ENCODE measurements around the gene ZNF580. TPM values are rescaled to one million over a fixed set of nuclear protein-coding genes. Genes with fewer than 3 reads are reported as not detected.

ZNF580 gene
- total RNA-seq, 1 donor from 2014 or later: 11.8 TPM

DNA sequence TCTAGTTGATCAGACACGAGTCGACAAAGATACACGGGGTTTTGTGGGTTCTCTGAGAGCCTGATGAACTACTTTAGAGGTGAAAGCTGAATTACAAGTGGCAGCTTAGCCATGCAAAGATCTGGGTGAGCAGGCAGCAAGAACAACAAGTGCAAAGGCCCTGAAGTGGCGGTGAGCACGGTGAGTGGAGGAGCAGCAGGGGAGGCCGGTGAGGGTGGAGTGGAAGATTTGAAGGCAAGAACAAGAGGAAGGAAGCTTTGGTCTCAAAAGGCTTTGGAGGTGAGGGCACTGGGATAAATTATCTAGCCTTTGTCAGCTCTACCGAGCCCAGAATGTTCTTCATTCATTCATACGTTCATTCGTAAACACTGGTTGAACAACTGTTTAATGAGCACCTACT, 34.0 kb upstream of the ZNF580 start:
- no peaks in the 10 kb centered on the region for H3K9me3 ChIP-seq (replicated peaks)

DNA sequence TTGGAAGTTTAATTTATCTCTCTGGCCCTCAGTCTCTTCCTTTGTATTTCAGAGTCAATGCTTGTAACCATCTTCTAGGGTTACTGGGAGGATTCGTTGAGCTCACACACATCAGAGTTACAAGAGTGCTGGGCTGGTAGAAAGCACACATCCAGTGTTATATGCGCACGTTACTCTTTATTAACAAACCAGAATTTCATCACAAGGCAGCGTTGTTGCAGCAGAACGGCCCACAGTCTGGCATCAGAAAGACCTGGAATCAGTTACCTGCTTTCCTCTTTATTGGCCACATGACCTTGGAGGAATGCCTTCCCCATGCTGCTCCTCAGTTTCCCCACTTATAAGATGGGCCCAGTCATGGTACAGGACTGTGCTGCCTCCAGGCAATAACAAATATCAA, 31.5 kb upstream of the ZNF580 start:
- Histone ChIP-seq H3K27ac (replicated peaks) (peak overlapping the region; percentile 88), H3K36me3 (peaks cover 23% of the 10 kb centered on the region), H3K4me3 (no peak overlapping the region), H3K4me1 (peaks cover 68% of the 10 kb centered on the region), H3K27me3 (ENCODE audit: low read depth) (no peaks in the 10 kb centered on the region), H3K9me3 (replicated peaks) (no peaks in the 10 kb centered on the region)
- no peak for DNase-seq
- intact Hi-C loops (cut with micrococcal nuclease): loop anchor here (5.0 kb wide), 1 partner anchor 92 kb away; no protein-coding TSS in a partner anchor
- TF ChIP-seq, protein P1, sequence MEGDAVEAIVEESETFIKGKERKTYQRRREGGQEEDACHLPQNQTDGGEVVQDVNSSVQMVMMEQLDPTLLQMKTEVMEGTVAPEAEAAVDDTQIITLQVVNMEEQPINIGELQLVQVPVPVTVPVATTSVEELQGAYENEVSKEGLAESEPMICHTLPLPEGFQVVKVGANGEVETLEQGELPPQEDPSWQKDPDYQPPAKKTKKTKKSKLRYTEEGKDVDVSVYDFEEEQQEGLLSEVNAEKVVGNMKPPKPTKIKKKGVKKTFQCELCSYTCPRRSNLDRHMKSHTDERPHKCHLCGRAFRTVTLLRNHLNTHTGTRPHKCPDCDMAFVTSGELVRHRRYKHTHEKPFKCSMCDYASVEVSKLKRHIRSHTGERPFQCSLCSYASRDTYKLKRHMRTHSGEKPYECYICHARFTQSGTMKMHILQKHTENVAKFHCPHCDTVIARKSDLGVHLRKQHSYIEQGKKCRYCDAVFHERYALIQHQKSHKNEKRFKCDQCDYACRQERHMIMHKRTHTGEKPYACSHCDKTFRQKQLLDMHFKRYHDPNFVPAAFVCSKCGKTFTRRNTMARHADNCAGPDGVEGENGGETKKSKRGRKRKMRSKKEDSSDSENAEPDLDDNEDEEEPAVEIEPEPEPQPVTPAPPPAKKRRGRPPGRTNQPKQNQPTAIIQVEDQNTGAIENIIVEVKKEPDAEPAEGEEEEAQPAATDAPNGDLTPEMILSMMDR (IDR thresholded peaks at IDR 0.05; ENCODE audit: borderline replicate concordance): no peak

More for the DNA sequence above, 34.0 kb upstream of the ZNF580 start:
- peak overlapping the region; percentile 98 for H3K27ac ChIP-seq (replicated peaks)
- H3K4me1 ChIP-seq: peaks cover 59% of the 10 kb centered on the region
- H3K27me3 ChIP-seq (ENCODE audit: low read depth): no peaks in the 10 kb centered on the region
- H3K4me3 ChIP-seq: peak overlapping the region; percentile 89
- intact Hi-C loops (cut with micrococcal nuclease): loop anchor here (5.0 kb wide), 1 partner anchor 90 kb away; no protein-coding TSS in a partner anchor
- DNase-seq: no peak
- peaks cover 18% of the 10 kb centered on the region for H3K36me3 ChIP-seq
- TF ChIP-seq, protein P1 (IDR thresholded peaks at IDR 0.05; ENCODE audit: borderline replicate concordance): no peak

DNA sequence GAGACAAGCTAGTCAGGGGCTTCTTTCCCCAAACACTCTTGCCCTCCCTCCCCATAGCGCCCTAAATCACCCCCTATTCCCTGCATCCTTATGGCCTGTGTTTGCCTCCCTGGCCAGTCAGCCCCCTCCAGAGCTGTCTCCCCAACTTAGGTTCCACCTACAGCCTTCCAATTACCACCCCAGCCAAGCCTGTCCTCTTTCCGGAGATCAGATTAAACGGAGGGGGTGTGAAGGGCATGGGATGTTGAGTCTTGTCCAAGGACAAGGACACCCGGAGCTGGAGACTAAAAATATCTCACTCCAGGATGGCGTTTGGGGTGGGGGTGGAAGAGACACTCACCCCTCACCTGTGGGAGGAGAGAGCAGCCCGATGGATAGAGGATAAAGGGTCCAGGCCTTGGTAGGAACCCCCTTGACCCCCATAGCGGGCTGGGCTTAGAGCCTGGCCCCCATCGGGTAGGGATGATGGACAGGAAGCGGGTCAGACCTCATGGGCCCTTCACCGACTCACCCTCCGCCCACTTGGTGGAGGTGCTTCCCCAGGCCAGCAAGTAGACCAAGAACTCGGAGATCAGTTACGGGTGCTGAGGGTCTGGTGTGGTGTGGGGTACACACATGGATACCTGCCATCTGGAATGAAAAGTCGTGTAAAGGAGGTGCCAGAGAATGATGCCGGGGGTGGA, 29.4 kb upstream of the ZNF580 start:
- H3K36me3 ChIP-seq: peaks cover 44% of the 10 kb centered on the region

DNA sequence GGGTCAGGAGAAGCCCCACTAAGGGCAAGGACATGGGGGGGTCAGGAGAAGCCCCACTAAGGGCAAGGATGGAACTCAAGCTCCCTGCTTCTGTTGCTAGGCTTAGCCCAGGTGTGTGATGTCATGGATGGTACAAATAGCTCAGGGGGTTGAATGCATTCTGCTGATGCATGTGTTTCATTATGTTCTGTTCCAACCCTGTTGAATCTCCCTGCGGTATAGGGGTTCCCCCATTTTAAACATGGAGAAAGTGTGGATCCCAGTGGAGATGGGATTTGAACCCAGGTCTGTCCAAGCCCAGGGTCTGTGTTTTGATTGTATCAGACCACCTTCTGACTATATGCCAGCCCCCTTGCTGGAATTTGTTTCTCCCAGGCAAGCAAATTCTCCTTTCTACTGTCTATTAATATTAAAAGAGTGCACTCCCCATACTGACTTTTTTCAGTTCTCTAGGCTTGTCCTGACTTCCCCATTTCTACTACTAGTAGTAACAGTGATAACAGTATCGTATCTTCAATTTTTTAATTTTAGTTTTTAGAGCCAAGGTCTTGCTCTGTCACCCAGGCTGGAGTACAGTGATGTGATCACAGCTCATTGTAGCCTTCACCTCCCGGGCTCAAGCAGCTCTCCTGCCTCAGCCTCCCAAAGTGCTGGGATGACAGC, 28.7 kb upstream of the ZNF580 start:
- peaks cover 51% of the 10 kb centered on the region for H3K36me3 ChIP-seq
- H3K4me3 ChIP-seq: peak overlapping the region; percentile 25
- no peaks in the 10 kb centered on the region for H3K9me3 ChIP-seq (replicated peaks)
- H3K27me3 ChIP-seq (ENCODE audit: low read depth): no peaks in the 10 kb centered on the region
- DNase-seq: no peak
- intact Hi-C loops (cut with micrococcal nuclease): no loop called here
- peaks cover 45% of the 10 kb centered on the region for H3K4me1 ChIP-seq
- TF ChIP-seq, protein P1 (IDR thresholded peaks at IDR 0.05; ENCODE audit: borderline replicate concordance): no peak
- H3K27ac ChIP-seq (replicated peaks): peak overlapping the region; percentile 88

More for the DNA sequence above, 29.4 kb upstream of the ZNF580 start:
- peak overlapping the region; percentile 88 for H3K27ac ChIP-seq (replicated peaks)
- H3K4me1 ChIP-seq: peaks cover 51% of the 10 kb centered on the region
- no peak for DNase-seq
- intact Hi-C loops (cut with micrococcal nuclease): no loop called here
- peak overlapping the region; percentile 25 for H3K4me3 ChIP-seq
- H3K9me3 ChIP-seq (replicated peaks): no peaks in the 10 kb centered on the region
- TF ChIP-seq, protein P1 (IDR thresholded peaks at IDR 0.05; ENCODE audit: borderline replicate concordance): no peak
- no peaks in the 10 kb centered on the region for H3K27me3 ChIP-seq (ENCODE audit: low read depth)

DNA sequence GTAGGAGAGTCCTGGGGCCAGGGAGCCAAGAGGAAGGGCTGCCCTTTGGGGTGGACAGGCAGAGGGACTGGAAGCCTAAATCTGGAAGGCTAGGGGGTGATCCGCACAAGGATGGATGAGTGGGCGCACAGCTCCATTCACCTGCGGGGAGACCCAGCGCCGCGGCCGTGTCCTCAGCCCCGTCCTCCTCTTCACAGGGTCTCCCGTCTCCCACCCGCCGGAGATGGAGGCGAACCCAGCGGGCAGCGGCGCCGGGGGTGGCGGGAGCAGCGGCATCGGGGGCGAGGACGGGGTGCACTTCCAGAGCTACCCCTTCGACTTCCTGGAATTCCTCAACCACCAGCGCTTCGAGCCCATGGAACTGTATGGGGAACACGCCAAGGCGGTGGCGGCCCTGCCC, 27.4 kb upstream of the ZNF580 start:
- Histone ChIP-seq H3K27ac (replicated peaks) (peak overlapping the region; percentile 88), H3K4me1 (peaks cover 33% of the 10 kb centered on the region), H3K4me3 (no peak overlapping the region), H3K9me3 (replicated peaks) (no peaks in the 10 kb centered on the region), H3K27me3 (ENCODE audit: low read depth) (no peaks in the 10 kb centered on the region), H3K36me3 (peaks cover 60% of the 10 kb centered on the region)
- DNase-seq: no peak
- intact Hi-C loops (cut with micrococcal nuclease): no loop called here
- TF ChIP-seq, protein P1 (IDR thresholded peaks at IDR 0.05; ENCODE audit: borderline replicate concordance): no peak

Measured in left ventricle myocardium inferior (tissue), 1 donor.